Measurements from ENCODE around the gene PARP12.

Gene PARP12

GRCh38 chr7:140060243-140060630, 2.5 kb downstream of the PARP12 start:
- in situ Hi-C loops (cut with MboI; ENCODE audit: low sequenced_read_pairs): no loop called here

- in situ Hi-C loops (cut with MboI; ENCODE audit: low sequenced_read_pairs): no loop called here
Measured at GRCh38 chr7:140059273-140060242, 3.2 kb downstream of the PARP12 start.

DNA sequence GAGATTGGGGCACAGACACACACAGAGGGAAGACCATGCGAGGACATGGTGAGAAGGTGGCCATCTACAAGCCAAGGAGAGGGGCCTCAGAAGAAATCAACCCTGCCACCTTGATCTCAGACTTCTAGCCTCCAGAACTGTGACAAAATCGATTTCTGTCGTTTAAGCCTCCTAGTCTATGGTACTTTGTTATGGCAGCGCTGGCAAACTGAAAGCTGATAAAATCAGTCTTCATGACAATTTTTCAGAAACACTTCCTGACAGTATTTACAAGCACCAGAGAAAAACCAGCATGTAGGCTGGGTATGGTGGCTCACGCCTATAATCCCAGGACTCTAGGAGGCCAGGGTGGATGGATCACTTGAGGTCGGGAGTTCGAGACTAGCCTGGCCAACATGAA, 4.2 kb downstream of the PARP12 start:
- in situ Hi-C loops (cut with MboI; ENCODE audit: low sequenced_read_pairs): no loop called here

DNA sequence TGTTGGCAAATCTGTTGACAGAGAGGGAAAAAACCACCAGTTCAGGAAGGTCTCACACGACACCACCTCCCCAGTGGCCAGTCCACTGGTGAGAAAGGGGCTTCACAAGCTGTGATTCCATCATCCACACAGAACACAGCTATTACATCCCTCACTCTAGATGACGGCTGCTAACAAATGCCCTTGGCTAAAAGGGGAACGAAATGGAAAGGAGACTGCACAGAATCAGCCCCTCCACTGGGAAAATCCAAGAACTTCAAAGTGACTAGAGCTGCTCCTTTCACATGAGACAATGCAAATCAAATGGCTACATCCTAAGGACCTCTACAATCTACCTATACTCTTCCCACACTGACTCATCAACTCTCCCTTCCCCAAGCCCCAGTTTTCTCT, 5.6 kb downstream of the PARP12 start:
- in situ Hi-C loops (cut with MboI; ENCODE audit: low sequenced_read_pairs): no loop called here

DNA sequence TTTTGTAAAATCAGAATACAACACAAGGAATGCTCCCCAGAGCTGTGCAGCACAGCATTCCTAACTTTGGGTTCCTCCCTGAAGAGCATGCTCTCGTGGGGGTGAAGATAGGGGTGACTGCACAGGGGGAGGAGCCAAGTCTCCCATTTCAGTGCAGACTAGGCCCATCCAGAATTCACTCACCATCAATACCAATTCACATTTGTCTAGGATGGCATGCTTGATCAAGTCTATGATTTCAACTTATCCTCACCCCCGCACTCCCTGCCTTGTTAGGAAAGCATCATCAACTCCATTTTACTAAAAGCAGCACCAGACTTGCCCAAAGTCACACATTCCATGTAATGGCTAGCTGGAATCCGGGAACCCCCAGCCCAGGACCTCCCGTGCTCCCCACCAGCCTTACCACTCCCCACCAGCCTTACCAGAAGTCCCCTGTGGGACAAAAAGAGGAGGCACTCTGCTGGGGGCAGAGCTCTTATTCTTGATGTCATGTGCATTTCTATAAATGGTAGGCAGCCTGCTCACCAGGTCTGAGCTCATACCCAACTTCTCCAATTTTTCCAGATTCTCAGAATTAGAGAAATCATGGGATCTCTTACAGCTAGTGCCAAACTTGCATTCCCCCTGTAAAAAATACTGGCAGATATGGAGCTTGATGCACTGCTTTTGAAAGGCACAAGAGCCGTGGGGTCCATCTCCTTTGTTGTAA, 6.2 kb downstream of the PARP12 start:
- in situ Hi-C loops (cut with MboI; ENCODE audit: low sequenced_read_pairs): no loop called here

DNA sequence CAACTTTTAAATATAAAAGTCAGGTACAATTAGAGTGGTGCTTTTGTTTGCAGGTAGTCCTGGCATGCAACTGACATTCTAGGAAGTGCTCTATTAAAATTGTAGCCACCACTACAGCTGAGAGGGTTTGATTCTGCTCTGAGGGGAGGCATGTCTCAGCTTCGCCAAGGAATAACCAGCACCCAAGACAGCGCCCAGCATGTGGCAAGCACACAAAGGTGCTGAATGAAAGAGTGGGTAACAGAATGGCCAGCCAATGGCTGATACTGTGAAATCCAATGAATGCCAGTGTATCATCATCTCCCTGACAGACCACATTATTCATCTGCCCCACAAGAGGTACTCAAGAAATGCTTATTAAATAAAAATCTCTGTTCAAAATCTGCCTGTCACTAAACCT, 6.9 kb downstream of the PARP12 start:
- in situ Hi-C loops (cut with MboI; ENCODE audit: low sequenced_read_pairs): no loop called here

DNA sequence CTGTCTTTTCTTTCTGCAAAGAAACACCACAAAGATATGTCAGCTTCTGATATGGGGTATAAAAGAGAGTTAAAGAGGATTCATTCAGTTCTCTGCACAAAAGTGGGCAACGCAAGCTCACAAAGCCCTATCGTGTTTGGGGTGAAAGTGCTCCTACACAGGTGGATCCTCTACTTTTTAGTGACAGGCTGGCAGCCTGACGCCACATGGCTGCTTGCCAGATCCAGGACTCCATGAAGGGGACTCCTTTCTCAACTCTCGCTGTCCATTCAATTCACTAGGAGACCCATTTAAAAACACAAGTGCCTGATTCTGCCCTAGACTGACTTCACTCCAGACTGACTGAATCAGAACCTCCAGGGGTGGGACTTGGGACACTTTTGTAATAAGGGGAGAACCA, 8.0 kb downstream of the PARP12 start:
- in situ Hi-C loops (cut with MboI; ENCODE audit: low sequenced_read_pairs): no loop called here

DNA sequence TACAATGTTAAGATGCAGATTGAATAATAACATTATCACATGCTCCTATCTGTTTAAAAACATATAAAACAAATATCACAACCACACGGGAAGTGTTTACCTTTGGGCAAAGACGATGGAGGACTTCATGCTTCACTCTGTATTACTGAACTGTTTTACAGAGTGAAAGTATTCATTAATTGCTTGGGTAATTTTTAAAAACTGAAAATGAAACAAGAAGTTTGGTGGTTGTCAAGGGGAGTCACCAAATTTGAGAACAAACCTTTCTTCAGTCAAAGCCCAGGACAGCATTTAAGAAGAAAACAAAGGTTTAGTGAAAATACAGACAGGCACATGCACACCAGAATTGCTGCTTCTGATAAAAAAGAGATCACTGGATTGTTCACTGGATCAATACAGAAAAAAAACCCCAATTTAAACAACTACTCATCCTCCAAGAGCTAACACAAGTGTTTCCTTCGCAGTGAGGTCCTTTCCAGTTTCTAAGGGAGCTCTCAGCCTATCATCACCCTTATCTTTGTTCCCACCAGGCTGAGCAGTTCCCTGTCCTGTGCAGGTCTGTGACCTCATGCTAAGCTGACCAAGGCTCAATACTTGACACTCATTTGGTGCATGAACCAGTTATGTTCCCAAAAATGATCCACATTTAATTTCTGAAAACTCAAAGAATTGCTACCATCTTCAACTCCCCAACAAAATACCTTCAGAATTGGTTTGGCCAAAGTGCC, 8.8 kb downstream of the PARP12 start:
- in situ Hi-C loops (cut with MboI; ENCODE audit: low sequenced_read_pairs): no loop called here

DNA sequence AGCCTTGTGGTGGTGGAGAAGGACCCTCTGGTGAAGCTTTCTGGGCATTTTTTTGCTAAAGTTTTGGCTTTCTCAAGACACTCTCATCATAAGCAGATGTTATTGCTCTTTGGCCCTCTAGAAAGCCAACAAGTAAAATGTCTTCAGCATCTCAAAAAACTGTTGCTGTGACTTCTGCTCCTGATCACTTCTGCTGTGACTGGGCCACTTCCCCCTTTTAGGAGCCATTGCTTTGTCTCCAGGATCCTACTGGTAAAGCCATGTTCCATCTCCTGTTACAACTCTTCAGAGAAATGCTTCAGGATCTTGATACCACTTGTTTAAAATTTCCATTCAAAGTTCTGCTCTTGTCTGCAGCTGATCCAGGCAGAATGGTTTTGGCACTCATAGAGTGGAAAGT, 10.9 kb downstream of the PARP12 start:
- in situ Hi-C loops (cut with MboI; ENCODE audit: low sequenced_read_pairs): no loop called here

- in situ Hi-C loops (cut with MboI; ENCODE audit: low sequenced_read_pairs): no loop called here
Measured at GRCh38 chr7:140050100-140050499, 12.7 kb downstream of the PARP12 start.

- in situ Hi-C loops (cut with MboI; ENCODE audit: low sequenced_read_pairs): no loop called here
Measured at GRCh38 chr7:140049339-140050024, 13.3 kb downstream of the PARP12 start.

DNA sequence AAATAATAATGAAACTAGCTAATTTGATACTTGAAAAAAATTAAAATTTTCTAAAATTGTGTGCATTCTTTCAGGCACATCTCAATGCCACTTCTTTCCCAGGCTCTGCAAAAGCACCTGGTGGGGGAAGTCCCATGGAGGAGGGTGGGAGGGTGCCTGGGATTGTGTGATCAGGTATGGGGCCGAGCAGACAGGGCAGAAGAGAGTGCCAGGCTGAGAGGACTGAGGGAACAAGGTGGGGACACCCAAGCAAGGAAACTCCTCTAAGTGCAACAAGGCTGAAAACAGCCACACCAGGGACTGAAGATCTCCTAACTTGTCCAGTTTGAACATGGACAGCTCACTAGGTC, 13.8 kb downstream of the PARP12 start:
- in situ Hi-C loops (cut with MboI; ENCODE audit: low sequenced_read_pairs): no loop called here

GRCh38 chr7:140048138-140048537, 14.6 kb downstream of the PARP12 start:
- in situ Hi-C loops (cut with MboI; ENCODE audit: low sequenced_read_pairs): no loop called here

DNA sequence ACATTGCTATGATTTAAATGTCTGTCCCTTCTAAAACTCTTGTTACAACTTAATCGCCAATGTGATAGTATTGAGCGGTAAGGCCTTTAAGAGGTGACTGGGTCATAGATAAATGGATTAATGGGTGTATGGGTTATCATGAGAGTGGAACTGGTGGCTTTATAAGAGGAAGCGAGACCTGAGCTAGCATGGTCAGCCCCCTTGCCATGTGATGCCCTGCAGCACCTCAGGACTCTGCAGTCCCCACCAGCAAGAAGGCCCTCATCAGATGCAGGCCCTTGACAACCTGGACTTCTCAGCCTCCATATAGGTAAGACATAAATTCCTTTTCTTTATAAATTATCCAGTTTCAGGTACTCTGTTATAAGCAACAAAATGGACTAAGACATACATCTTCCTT, 15.6 kb downstream of the PARP12 start:
- in situ Hi-C loops (cut with MboI; ENCODE audit: low sequenced_read_pairs): no loop called here

- in situ Hi-C loops (cut with MboI; ENCODE audit: low sequenced_read_pairs): no loop called here
Measured at GRCh38 chr7:140045697-140046096, 17.1 kb downstream of the PARP12 start.

DNA sequence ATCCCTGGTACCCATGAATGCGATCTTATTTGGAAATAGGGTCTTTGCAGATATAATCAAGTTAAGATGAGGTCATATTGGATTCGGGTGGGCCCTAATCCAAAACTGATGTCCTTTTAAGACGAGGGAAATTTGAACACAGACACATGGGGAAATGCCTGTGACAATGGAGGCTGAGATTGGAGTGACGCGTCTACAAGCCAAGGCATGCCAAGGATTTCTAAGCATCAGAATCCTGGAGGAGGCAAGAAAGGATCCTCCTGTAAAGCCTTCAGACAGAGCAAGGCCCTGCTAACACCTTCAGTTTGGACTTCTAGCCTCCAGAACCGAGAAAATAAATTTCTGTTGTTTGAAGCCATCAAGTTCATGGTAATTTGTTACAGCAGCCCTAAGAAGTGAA, 18.5 kb downstream of the PARP12 start:
- in situ Hi-C loops (cut with MboI; ENCODE audit: low sequenced_read_pairs): no loop called here

- in situ Hi-C loops (cut with MboI; ENCODE audit: low sequenced_read_pairs): no loop called here
Measured at GRCh38 chr7:140042386-140042670, 20.4 kb downstream of the PARP12 start.

GRCh38 chr7:140041659-140042385, 20.9 kb downstream of the PARP12 start:
- in situ Hi-C loops (cut with MboI; ENCODE audit: low sequenced_read_pairs): no loop called here

DNA sequence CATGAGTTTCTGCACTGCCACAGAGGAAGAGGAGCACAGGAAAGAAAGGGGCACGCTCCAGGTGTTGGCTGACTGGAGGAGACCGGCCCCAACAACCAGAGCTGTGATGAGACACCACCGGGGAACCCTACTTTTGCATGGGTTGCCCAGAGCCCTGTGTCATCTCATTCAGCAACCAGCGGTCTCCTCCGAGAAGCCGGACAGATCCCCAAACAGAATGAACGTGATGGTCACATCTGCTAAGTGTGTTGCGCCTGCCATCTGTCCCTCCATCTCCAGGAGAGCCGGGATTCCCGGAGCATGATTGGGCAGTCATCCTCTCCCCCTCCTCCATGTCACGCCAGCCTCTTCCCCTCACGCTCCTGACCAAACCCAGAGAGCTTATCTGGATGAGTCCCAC, 22.9 kb downstream of the PARP12 start:
- in situ Hi-C loops (cut with MboI; ENCODE audit: low sequenced_read_pairs): no loop called here

DNA sequence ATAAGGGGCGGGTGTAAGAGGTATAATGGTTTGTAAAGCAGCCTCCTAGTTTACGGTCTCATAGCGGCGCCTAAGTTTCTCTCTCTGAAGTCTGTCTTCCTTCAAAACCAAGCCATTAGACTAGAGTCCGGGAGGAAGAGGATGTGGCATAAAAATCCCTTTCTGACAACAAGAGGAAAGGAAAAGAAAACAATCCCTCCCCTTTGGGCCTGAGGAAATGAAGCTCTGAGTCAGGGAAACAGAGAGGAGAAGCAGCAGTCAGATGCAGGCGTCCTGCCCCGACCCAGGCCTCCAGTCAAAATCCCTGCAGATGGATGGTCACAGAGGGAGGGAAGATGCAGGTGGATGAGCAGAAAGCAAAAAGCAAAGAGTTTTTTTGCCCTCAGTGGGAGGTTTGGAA, 23.7 kb downstream of the PARP12 start:
- in situ Hi-C loops (cut with MboI; ENCODE audit: low sequenced_read_pairs): no loop called here

Data from hTERT RPE-1 (cell line).